ENCODE results near the gene BIRC5. TPM values are rescaled to one million over a fixed set of nuclear protein-coding genes. Genes with fewer than 3 reads are reported as not detected.

Gene BIRC5
- total RNA-seq, 1 donor from 2014 or later = 12.3 TPM

- H3K27ac Mint-ChIP-seq (ENCODE audit: unreplicated experiment) = no peak overlapping the region
- H3K9me3 Mint-ChIP-seq (ENCODE audit: unreplicated experiment) = no peaks in the 10 kb centered on the region
- TF ChIP-seq CTCF (IDR thresholded peaks at IDR 0.05) = no peak
- peaks cover 41% of the 10 kb centered on the region for H3K4me1 Mint-ChIP-seq (ENCODE audit: unreplicated experiment)
- no peak for DNase-seq (ENCODE audit: extremely low spot score, unreplicated experiment)
- no peak overlapping the region for H3K4me3 Mint-ChIP-seq (ENCODE audit: unreplicated experiment)
- no peaks in the 10 kb centered on the region for H3K27me3 Mint-ChIP-seq (ENCODE audit: unreplicated experiment)
- H3K36me3 Mint-ChIP-seq (ENCODE audit: unreplicated experiment) = no peaks in the 10 kb centered on the region
Measured at GRCh38 chr17:78266231-78266631, 52.2 kb downstream of the BIRC5 start.

GRCh38 chr17:78266771-78267170 is 52.7 kb downstream of the BIRC5 start:
- no peaks in the 10 kb centered on the region for H3K9me3 Mint-ChIP-seq (ENCODE audit: unreplicated experiment)
- TF ChIP-seq CTCF (IDR thresholded peaks at IDR 0.05) = no peak
- no peaks in the 10 kb centered on the region for H3K36me3 Mint-ChIP-seq (ENCODE audit: unreplicated experiment)
- no peak overlapping the region for H3K4me3 Mint-ChIP-seq (ENCODE audit: unreplicated experiment)
- no peak overlapping the region for H3K27ac Mint-ChIP-seq (ENCODE audit: unreplicated experiment)
- H3K4me1 Mint-ChIP-seq (ENCODE audit: unreplicated experiment) = peaks cover 41% of the 10 kb centered on the region
- no peaks in the 10 kb centered on the region for H3K27me3 Mint-ChIP-seq (ENCODE audit: unreplicated experiment)
- no peak for DNase-seq (ENCODE audit: extremely low spot score, unreplicated experiment)

- H3K27ac Mint-ChIP-seq (ENCODE audit: unreplicated experiment) = no peak overlapping the region
- peaks cover 43% of the 10 kb centered on the region for H3K4me1 Mint-ChIP-seq (ENCODE audit: unreplicated experiment)
- TF ChIP-seq CTCF (IDR thresholded peaks at IDR 0.05) = no peak
- H3K27me3 Mint-ChIP-seq (ENCODE audit: unreplicated experiment) = no peaks in the 10 kb centered on the region
- H3K4me3 Mint-ChIP-seq (ENCODE audit: unreplicated experiment) = no peak overlapping the region
- no peaks in the 10 kb centered on the region for H3K36me3 Mint-ChIP-seq (ENCODE audit: unreplicated experiment)
- H3K9me3 Mint-ChIP-seq (ENCODE audit: unreplicated experiment) = no peaks in the 10 kb centered on the region
- no peak for DNase-seq (ENCODE audit: extremely low spot score, unreplicated experiment)
Measured at GRCh38 chr17:78267253-78268073, 53.4 kb downstream of the BIRC5 start.

- Mint-ChIP-seq H3K9me3 (ENCODE audit: unreplicated experiment) (no peaks in the 10 kb centered on the region), H3K4me1 (ENCODE audit: unreplicated experiment) (peaks cover 40% of the 10 kb centered on the region), H3K27me3 (ENCODE audit: unreplicated experiment) (no peaks in the 10 kb centered on the region), H3K36me3 (ENCODE audit: unreplicated experiment) (no peaks in the 10 kb centered on the region), H3K4me3 (ENCODE audit: unreplicated experiment) (no peak overlapping the region), H3K27ac (ENCODE audit: unreplicated experiment) (no peak overlapping the region)
- TF ChIP-seq CTCF (IDR thresholded peaks at IDR 0.05) = no peak
- no peak for DNase-seq (ENCODE audit: extremely low spot score, unreplicated experiment)
Measured at GRCh38 chr17:78268191-78268874, 54.3 kb downstream of the BIRC5 start.
